ENCODE data around the gene PACRG. TPM values are rescaled to one million over a fixed set of nuclear protein-coding genes. Genes with fewer than 3 reads are reported as not detected.

Gene PACRG
- total and polyA plus RNA-seq, 4 donors: 0.47 to 3.8 (median 2.4) TPM

DNA sequence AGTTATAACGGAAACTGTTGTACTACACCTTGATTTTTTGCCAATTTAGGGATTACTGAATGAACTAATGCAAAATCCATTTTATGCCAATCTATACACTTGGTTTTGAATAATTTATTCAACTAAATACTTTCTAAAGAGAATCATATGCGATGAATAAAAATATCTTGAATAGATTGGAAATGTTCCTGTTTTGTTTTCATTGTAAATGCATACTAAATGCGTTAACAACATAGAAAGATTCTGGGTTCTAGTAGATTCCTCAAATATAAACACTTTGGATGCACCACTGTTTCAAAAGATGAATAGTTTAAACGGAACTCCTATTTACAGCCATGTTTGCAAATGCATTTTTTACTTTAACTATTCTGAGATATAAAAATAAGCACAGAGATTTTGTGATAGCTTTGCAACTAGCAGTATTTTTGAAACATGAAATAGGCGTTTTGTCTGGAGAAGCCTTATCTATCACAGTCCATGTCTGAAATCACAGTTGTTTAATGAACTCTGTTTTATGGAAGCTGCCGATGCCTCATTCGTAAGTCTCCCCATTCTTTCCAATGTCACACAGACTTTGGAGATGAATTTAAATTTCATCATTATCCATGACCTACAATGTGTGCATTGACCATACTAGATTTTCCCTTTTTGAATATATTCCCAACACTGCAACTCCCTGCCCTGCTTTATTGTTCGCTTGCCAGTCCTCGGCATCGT lies 409.1 kb downstream of the PACRG start:
- TF ChIP-seq FOXA2 (IDR thresholded peaks at IDR 0.05): no peak
- TF ChIP-seq GABPA (IDR thresholded peaks at IDR 0.05 in 1 of 2, conservative IDR thresholded peaks at IDR 0.05 in 1 of 2): no peak
- TF ChIP-seq, protein P1, sequence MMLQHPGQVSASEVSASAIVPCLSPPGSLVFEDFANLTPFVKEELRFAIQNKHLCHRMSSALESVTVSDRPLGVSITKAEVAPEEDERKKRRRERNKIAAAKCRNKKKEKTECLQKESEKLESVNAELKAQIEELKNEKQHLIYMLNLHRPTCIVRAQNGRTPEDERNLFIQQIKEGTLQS (IDR thresholded peaks at IDR 0.05): no peak
- no peak for TF ChIP-seq RAD21 (IDR thresholded peaks at IDR 0.05)
- no peak for TF ChIP-seq SP1 (IDR thresholded peaks at IDR 0.05)
- no peak for TF ChIP-seq HNF4G (IDR thresholded peaks at IDR 0.05)
- TF ChIP-seq, protein P2, sequence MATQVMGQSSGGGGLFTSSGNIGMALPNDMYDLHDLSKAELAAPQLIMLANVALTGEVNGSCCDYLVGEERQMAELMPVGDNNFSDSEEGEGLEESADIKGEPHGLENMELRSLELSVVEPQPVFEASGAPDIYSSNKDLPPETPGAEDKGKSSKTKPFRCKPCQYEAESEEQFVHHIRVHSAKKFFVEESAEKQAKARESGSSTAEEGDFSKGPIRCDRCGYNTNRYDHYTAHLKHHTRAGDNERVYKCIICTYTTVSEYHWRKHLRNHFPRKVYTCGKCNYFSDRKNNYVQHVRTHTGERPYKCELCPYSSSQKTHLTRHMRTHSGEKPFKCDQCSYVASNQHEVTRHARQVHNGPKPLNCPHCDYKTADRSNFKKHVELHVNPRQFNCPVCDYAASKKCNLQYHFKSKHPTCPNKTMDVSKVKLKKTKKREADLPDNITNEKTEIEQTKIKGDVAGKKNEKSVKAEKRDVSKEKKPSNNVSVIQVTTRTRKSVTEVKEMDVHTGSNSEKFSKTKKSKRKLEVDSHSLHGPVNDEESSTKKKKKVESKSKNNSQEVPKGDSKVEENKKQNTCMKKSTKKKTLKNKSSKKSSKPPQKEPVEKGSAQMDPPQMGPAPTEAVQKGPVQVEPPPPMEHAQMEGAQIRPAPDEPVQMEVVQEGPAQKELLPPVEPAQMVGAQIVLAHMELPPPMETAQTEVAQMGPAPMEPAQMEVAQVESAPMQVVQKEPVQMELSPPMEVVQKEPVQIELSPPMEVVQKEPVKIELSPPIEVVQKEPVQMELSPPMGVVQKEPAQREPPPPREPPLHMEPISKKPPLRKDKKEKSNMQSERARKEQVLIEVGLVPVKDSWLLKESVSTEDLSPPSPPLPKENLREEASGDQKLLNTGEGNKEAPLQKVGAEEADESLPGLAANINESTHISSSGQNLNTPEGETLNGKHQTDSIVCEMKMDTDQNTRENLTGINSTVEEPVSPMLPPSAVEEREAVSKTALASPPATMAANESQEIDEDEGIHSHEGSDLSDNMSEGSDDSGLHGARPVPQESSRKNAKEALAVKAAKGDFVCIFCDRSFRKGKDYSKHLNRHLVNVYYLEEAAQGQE (IDR thresholded peaks at IDR 0.05): no peak
- TF ChIP-seq RXRA (IDR thresholded peaks at IDR 0.05): no peak
- TF ChIP-seq, protein P3, sequence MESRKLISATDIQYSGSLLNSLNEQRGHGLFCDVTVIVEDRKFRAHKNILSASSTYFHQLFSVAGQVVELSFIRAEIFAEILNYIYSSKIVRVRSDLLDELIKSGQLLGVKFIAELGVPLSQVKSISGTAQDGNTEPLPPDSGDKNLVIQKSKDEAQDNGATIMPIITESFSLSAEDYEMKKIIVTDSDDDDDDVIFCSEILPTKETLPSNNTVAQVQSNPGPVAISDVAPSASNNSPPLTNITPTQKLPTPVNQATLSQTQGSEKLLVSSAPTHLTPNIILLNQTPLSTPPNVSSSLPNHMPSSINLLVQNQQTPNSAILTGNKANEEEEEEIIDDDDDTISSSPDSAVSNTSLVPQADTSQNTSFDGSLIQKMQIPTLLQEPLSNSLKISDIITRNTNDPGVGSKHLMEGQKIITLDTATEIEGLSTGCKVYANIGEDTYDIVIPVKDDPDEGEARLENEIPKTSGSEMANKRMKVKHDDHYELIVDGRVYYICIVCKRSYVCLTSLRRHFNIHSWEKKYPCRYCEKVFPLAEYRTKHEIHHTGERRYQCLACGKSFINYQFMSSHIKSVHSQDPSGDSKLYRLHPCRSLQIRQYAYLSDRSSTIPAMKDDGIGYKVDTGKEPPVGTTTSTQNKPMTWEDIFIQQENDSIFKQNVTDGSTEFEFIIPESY (IDR thresholded peaks at IDR 0.05): no peak
- H3K4me1 ChIP-seq (ENCODE audit: control insufficient read depth in 4 of 4, insufficient read depth in 4 of 4, low read length in 3 of 4): no peaks in the 10 kb centered on the region
- H3K27me3 ChIP-seq (ENCODE audit: control insufficient read depth in 4 of 4, insufficient read depth in 4 of 4, low read length in 3 of 4): no peaks in the 10 kb centered on the region
- no peak for DNase-seq (ENCODE audit: low spot score)
- no peaks in the 10 kb centered on the region for H3K9me3 ChIP-seq (ENCODE audit: control insufficient read depth in 4 of 4, low read length in 3 of 4)
- no peak overlapping the region for H3K4me3 ChIP-seq (ENCODE audit: low read depth in 1 of 3, low read length in 3 of 3)
- H3K27ac ChIP-seq (ENCODE audit: low read depth in 1 of 2, low read length in 2 of 2): no peak overlapping the region
- 89% methylated on average over 10 of the region's 10 CpGs for WGBS
- H3K36me3 ChIP-seq (ENCODE audit: control insufficient read depth in 4 of 4, insufficient read depth in 3 of 4, low read depth in 1 of 4, low read length in 3 of 4): no peaks in the 10 kb centered on the region
- no peak overlapping the region for H3K9ac ChIP-seq (ENCODE audit: low read depth in 1 of 2, low read length in 2 of 2)

DNA sequence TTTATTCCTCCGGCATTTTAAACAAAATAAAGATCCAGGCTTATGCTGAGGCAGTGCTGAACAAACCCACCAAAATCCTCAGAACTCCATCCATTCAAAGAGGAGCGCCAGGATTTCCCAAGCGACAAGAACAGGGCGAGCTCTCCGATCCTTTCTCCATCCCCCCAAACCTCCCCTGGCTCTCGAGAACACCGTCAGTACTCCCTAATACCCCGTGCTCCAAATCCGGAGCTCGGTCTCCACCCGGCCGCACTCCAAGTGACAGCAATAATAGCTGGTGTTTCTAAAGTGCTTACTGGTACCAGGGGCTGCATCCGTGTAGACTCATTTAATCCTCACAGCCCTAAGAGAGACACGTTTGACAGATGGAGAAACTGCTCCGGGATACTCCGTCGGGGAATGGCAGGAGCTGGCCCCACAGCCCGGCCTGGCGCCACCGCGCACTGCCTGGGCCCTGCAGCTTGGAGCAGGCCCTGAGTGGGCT lies 409.7 kb downstream of the PACRG start:
- 94% methylated on average over 21 of the region's 21 CpGs for WGBS

More for the DNA sequence above, 409.7 kb downstream of the PACRG start:
- DNase-seq (ENCODE audit: low spot score): no peak
- Histone ChIP-seq H3K4me3 (ENCODE audit: low read depth in 1 of 3, low read length in 3 of 3) (no peak overlapping the region), H3K4me1 (ENCODE audit: control insufficient read depth in 4 of 4, insufficient read depth in 4 of 4, low read length in 3 of 4) (no peaks in the 10 kb centered on the region), H3K9me3 (ENCODE audit: control insufficient read depth in 4 of 4, low read length in 3 of 4) (no peaks in the 10 kb centered on the region), H3K9ac (ENCODE audit: low read depth in 1 of 2, low read length in 2 of 2) (no peak overlapping the region), H3K27ac (ENCODE audit: low read depth in 1 of 2, low read length in 2 of 2) (no peak overlapping the region), H3K36me3 (ENCODE audit: control insufficient read depth in 4 of 4, insufficient read depth in 3 of 4, low read depth in 1 of 4, low read length in 3 of 4) (no peaks in the 10 kb centered on the region), H3K27me3 (ENCODE audit: control insufficient read depth in 4 of 4, insufficient read depth in 4 of 4, low read length in 3 of 4) (no peaks in the 10 kb centered on the region)
- TF ChIP-seq EGR1 (IDR thresholded peaks at IDR 0.05; ENCODE audit: low read depth in 2 of 2) (no peak), JUND (IDR thresholded peaks at IDR 0.05) (no peak), RXRA (IDR thresholded peaks at IDR 0.05) (no peak), FOXA2 (IDR thresholded peaks at IDR 0.05) (no peak), HNF4G (IDR thresholded peaks at IDR 0.05) (no peak), RAD21 (IDR thresholded peaks at IDR 0.05) (no peak), HNF4A (conservative IDR thresholded peaks at IDR 0.05) (no peak), SP1 (IDR thresholded peaks at IDR 0.05) (no peak), YY1 (IDR thresholded peaks at IDR 0.05) (no peak), GABPA (IDR thresholded peaks at IDR 0.05 in 1 of 2, conservative IDR thresholded peaks at IDR 0.05 in 1 of 2) (no peak)
- TF ChIP-seq, protein P2 (IDR thresholded peaks at IDR 0.05): no peak
- TF ChIP-seq, protein P1 (IDR thresholded peaks at IDR 0.05): no peak
